ENCODE data around the gene ABCB8.

ABCB8 gene

GRCh38 chr7:151058781-151059366, 30.6 kb downstream of the ABCB8 start:
- DNase-seq = peak; percentile 24 to 31 (median 30)

GRCh38 chr7:151059367-151060112, 31.3 kb downstream of the ABCB8 start, which contains the start of gene SLC4A2:
Gene SLC4A2, plus strand, starts transcription at chr7:151059589. Its CDS starts 2,399 bp downstream, at chr7:151061988.
- DNase-seq = peak; percentile 64 to 90 (median 68)

- DNase-seq = no peak
Observed at GRCh38 chr7:151060113-151060415, 31.8 kb downstream of the ABCB8 start.

GRCh38 chr7:151060416-151061212, 32.4 kb downstream of the ABCB8 start:
- peak; percentile 10 to 31 (median 24) for DNase-seq

GRCh38 chr7:151061213-151062110, 33.2 kb downstream of the ABCB8 start:
- no peak for DNase-seq

GRCh38 chr7:151062111-151062398, 33.8 kb downstream of the ABCB8 start:
- no peak for DNase-seq

DNA sequence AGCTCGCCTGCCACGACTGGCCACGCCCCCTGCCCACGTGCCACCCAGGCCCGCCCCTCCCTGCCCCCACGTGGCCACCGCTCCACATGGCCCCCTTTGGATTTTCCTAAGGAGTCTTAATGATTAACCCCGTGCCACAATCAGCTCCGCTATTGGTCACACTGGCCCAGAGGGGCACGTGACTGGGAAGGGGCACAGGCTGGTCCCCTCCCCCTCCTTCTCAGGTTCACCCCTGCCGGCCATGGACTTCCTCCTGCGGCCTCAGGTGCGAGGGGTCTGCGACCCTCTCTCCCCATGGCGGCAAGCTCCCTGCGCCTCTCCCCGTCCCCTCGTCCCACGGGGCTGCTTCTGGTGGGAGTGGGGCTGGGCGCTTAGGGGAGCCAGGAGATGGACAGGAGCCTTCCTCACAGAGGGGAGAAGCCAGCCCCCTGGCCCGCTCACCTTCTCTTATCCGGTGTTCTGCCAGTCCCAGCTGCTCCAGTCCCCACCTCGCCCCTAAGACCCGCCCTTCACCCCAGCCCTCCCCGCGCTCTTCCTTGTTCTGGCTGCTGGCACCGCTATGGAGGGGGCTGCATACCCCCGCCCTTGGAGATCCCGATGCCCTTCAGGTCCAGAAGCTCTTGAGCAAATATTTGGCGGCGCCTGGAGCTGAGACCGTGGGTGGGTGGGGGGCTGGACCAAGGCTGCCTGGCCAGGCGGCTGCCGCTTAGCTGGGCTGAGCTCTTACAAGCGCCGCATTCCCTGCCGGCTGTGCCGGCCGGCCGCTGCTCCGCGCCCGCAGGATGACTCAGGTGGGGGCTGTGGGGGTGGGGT, 34.4 kb downstream of the ABCB8 start:
- peak in 2 of 3 donors; percentile 4 to 26 for DNase-seq

DNA sequence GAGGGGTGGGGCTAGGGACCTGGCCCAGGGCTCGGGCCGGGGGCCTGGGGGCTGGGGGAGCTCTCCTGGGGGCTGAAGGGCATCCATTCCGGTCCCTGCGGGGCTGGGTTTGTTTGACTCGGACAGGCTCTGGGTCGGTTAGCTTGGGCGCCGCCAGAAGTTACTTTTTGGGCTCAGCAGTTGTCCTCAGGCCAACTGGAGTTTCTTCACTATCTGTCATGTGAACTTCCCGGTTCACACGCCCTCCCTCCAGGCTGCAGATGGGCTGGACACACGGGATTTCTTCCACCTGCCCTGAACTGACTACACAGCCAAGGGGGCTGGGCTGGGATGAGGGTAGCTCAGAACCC, 34.9 kb downstream of the ABCB8 start:
- no peak for DNase-seq

- no peak for DNase-seq
Observed at GRCh38 chr7:151064454-151064853, 36.2 kb downstream of the ABCB8 start.

DNA sequence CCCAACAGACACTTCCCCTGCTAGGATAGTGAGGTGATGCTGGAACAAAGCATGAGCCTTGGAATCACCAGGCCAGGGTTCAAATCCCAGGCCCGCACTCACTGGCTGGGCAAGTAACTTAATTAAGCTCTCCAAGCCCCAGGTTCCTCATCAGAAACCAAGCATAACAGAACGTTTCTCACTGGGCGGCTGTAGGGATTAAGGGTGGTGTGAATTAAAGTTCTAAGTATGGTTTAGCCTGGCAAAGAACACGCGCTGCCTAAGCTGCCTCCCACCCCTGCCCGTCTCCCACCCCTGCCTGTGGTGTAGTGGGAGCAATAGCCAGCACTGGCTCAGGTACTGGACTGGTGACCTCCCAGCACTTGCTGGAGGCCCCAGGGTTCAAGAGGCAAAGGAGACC, 36.7 kb downstream of the ABCB8 start:
- DNase-seq = no peak

- DNase-seq = no peak
Observed at GRCh38 chr7:151065516-151065915, 37.3 kb downstream of the ABCB8 start.

DNA sequence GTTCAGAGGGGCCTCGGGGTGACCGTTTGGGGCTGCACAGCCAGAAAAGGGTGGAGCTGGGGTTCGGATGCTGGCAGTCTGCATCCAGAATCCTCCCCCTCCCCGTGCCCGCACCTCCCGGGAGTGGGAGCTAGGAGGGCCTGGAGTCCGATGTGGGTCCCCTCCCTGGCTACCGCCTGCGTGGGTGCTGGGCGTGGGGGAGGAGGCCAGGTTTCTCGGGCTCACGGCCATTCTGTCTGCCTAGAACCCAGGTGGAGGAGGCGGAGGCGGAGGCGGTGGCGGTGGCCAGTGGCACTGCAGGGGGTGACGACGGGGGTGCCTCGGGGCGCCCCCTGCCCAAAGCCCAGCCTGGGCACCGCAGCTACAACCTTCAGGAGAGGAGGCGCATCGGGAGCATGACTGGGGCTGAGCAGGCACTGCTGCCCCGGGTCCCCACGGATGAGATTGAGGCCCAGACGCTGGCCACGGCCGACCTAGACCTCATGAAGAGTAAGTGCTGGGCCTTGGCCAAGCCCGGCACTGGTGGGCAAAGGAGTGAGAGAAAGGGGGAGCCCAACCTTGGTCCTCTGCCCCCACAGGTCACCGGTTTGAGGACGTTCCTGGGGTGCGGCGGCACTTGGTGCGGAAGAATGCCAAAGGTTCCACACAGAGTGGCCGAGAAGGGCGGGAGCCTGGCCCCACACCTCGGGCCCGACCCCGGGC, 38.2 kb downstream of the ABCB8 start:
- DNase-seq = no peak

DNA sequence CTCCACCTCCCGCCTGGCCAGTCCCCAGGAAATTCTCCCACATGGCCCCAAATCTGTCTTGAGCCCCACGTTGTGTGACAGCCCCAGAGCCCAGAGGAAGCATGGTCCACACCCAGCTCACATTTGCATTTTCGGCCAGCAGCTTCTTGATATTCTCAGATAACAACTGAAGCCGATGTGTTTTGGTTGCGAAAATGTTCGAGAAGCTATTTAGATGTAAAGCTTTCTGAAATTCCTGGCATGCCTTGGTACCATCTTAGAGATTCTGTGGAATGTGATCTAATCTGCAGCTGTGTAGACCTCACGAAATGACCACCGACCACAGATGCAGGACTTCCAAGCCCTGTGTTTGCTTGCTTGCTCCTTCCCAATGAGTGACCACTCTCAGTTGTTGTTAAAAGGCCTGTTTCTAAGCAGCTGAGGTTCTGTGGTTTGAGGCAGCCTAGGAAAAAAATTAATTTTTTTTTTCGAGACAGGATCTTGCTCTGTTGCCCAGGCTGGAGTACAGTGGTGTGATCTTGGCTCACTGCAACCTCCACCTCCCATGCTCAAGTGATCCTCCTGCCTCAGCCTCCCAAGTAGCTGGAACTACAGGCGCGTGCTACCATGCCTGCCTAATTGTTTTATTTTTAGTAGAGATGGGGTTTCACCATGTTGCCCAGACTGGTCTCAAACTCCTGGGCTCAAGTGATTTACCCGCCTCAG, 40.0 kb downstream of the ABCB8 start:
- DNase-seq = no peak

GRCh38 chr7:151069841-151070573, 41.8 kb downstream of the ABCB8 start:
- DNase-seq = no peak

- no peak for DNase-seq
Observed at GRCh38 chr7:151070574-151070960, 42.3 kb downstream of the ABCB8 start.

DNA sequence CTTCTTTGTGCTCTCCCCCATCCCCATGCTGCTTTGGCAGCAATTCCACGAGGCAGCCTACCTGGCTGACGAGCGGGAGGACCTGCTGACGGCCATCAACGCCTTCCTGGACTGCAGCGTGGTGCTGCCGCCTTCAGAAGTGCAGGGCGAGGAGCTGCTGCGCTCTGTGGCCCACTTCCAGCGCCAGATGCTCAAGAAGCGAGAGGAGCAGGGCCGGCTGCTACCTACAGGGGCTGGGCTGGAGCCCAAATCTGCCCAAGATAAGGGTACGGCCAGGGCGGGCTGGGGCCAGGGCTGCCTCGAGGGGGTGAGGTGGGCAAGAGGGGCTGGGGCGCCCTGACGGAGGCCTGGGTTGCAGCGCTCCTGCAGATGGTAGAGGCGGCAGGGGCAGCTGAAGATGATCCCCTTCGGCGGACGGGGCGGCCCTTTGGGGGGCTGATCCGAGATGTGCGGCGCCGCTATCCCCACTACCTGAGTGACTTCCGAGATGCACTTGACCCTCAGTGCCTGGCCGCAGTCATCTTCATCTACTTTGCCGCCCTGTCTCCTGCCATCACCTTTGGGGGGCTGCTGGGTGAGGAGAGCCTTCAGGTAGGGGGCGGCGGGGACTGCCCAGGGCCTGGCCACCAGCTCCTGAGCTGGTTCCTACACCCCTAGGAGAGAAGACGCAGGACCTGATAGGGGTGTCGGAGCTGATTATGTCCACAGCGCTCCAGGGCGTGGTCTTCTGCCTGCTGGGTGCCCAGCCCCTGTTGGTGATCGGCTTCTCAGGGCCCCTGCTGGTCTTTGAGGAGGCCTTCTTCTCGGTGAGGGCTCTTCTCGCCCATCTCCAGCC, 43.0 kb downstream of the ABCB8 start:
- DNase-seq = no peak

GRCh38 chr7:151073990-151074389, 45.7 kb downstream of the ABCB8 start:
- no peak for DNase-seq

GRCh38 chr7:151074817-151075661, 46.8 kb downstream of the ABCB8 start:
- DNase-seq = no peak

DNA sequence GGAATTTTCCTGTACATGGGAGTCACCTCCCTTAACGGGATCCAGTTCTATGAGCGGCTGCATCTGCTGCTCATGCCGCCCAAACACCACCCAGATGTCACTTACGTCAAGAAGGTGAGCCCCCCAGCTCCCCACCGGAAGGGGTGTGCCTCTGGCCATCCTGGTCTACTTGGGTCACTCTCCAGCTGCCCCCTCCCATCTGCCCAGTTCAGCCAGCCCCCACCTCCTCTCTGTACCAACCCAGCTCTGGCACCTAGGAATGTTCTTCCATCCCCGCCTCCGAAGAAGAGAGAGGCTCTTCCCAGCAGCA, 47.4 kb downstream of the ABCB8 start:
- DNase-seq = no peak
